Vagina (tissue), 2 donors: ENCODE data around the gene FTHL17. TPM values are rescaled to one million over a fixed set of nuclear protein-coding genes. Genes with fewer than 3 reads are reported as not detected.

Experiments used
- DNase-seq, 2 donors: peaks; one replicate each; pipeline ENCODE4 v3.0.0-alpha.2; 2017; ENCODE audit errors: extremely low spot score in 2 of 2
- H3K27ac ChIP-seq: fragments of 200-600 bp; sonication (generic); one replicate; pipeline ENCODE4 v1.5.1; 2019
- H3K27me3 ChIP-seq: fragments of 200-600 bp; sonication (generic); one replicate; pipeline ENCODE4 v1.5.1; 2019
- H3K36me3 ChIP-seq, 2 donors: fragments of 200-600 bp; sonication (generic); one replicate each; pipeline ENCODE4 v1.5.1; 2017 to 2019
- H3K4me1 ChIP-seq: fragments of 200-600 bp; sonication (generic); one replicate; pipeline ENCODE4 v1.5.1; 2019
- H3K4me3 ChIP-seq, 2 donors: fragments of 200-600 bp; sonication (generic); 1 replicate in 1 of 2; 2 replicates in 1 of 2; pipeline ENCODE4 v1.5.1; 2016 to 2019
- H3K9me3 ChIP-seq: fragments of 200-600 bp; sonication (generic); one replicate; pipeline ENCODE4 v1.5.1; 2019
- POLR2A ChIP-seq, 2 donors: fragments of 450-650 bp; IDR thresholded peaks; one replicate each; pipeline ENCODE4 v1.6.1; 2017; ENCODE audit warnings: antibody characterized with exemption in 2 of 2, mild to moderate bottlenecking in 2 of 2, moderate library complexity in 2 of 2
- POLR2AphosphoS5 ChIP-seq, 2 donors: sonication (generic); formaldehyde crosslinking; IDR thresholded peaks; one replicate each; pipeline ENCODE4 v1.9.0; 2017; ENCODE audit warnings: antibody characterized with exemption in 2 of 2, mild to moderate bottlenecking in 2 of 2, low read depth in 1 of 2; ENCODE audit not compliant: insufficient read depth in 1 of 2
- intact Hi-C: fragments of 100-400 bp; cut with DNase I; formaldehyde crosslinking; loops from one replicate; pipeline ENCODE4 v1.15.1; 2023
- total RNA-seq: library from RNA; depleted of rRNA; stranded (reverse); fragments of >200 nt; gene quantifications from one replicate; pipeline ENCODE4 v1.2.3, GENCODE V29; 2016
- TF ChIP-seq, protein P1 (sequence below), 3 experiments: fragments of 450-650 bp in 2 of 3; fragments of 200-600 bp in 1 of 3; sonication (generic) in 1 of 3; IDR thresholded peaks; one replicate each; pipeline ENCODE4 v1.5.1; 2017 to 2019; ENCODE audit warnings: antibody characterized with exemption in 3 of 3, mild to moderate bottlenecking in 2 of 3, moderate library complexity in 2 of 3

Gene FTHL17
- not detected for total RNA-seq

DNA sequence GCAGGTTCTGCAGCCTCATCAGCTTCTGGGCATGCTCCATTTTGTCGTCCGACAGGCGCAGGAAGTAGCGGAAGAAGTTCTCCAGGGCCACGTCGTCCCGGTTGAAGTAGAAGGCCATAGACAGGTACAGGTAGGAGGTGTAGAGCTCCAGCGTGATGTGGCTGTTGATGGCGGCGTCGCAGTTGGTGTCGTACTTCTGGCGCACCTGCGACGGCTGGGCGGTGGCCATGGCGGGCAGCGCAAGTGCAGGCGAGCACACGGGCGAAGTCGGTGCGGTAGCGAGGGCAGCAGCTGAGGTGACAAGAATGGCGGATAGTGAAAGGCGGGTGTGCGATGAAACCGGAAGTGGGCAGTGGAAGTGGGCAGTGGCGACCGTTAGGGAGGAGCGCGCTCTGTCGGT, at the start of gene FTHL17:
Gene FTHL17 (minus strand): TSS at position 317 of the 400 bp plus-strand sequence. CDS start 88 bp downstream, at position 229.
- Histone ChIP-seq H3K27me3 (no peaks in the 10 kb centered on the region), H3K27ac (no peak within 1 kb of the TSS), H3K4me1 (no peaks in the 10 kb centered on the region), H3K4me3 (no peak within 1 kb of the TSS), H3K36me3 (no peaks in the 10 kb centered on the region), H3K9me3 (no peaks in the 10 kb centered on the region)
- no peak for DNase-seq
- intact Hi-C loops: no loop called here
- TF ChIP-seq POLR2AphosphoS5 (IDR thresholded peaks at IDR 0.05; ENCODE audit: insufficient read depth in 1 of 2, low read depth in 1 of 2) (no peak), POLR2A (IDR thresholded peaks at IDR 0.05) (no peak)
- TF ChIP-seq, protein P1, sequence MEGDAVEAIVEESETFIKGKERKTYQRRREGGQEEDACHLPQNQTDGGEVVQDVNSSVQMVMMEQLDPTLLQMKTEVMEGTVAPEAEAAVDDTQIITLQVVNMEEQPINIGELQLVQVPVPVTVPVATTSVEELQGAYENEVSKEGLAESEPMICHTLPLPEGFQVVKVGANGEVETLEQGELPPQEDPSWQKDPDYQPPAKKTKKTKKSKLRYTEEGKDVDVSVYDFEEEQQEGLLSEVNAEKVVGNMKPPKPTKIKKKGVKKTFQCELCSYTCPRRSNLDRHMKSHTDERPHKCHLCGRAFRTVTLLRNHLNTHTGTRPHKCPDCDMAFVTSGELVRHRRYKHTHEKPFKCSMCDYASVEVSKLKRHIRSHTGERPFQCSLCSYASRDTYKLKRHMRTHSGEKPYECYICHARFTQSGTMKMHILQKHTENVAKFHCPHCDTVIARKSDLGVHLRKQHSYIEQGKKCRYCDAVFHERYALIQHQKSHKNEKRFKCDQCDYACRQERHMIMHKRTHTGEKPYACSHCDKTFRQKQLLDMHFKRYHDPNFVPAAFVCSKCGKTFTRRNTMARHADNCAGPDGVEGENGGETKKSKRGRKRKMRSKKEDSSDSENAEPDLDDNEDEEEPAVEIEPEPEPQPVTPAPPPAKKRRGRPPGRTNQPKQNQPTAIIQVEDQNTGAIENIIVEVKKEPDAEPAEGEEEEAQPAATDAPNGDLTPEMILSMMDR (IDR thresholded peaks at IDR 0.05): no peak

DNA sequence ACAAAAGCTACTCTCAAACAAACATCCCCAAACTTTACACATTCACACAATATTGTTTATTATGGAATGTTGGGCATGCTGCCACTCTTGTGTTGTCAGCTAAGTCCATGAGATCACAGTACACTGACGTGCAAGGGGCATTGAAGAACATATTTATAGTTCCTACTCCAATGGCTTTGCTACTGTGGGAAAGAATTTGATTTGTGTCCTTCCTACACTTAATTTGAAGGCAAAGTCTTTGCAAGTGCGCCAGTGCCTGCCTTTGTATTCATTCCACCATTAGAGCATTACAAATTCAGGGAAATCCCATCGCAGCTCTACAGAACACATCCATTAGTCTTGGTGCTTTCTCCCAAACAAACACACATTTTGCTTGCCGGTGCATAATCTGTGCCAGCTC, 45.4 kb upstream of the FTHL17 start:
- no peak for TF ChIP-seq POLR2AphosphoS5 (IDR thresholded peaks at IDR 0.05; ENCODE audit: insufficient read depth in 1 of 2, low read depth in 1 of 2)
- TF ChIP-seq POLR2A (IDR thresholded peaks at IDR 0.05): no peak
- TF ChIP-seq, protein P1 (IDR thresholded peaks at IDR 0.05): no peak
- no peaks in the 10 kb centered on the region for H3K27me3 ChIP-seq
- intact Hi-C loops: no loop called here
- H3K4me1 ChIP-seq: no peaks in the 10 kb centered on the region
- H3K36me3 ChIP-seq: no peaks in the 10 kb centered on the region
- no peak for DNase-seq
- no peaks in the 10 kb centered on the region for H3K9me3 ChIP-seq
- no peak overlapping the region for H3K4me3 ChIP-seq
- no peak overlapping the region for H3K27ac ChIP-seq

DNA sequence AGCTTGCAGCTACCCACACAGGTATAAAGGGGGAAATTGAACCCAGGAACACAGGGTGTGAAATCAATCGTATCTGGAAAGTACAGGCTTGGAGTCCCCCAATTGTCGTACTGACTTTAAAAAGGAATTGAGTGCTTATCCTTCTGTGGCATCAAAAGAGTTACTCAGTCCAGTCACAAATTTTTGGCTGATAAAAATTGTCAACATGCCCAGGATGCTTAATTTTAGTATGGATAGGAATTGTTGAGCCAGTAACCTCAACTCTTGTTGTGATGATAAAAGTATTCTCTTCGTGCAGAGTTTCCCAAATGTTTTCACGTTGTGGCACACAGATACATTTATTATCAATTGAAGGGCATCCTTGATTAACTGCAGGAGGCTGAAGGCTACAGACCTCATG, 43.6 kb upstream of the FTHL17 start:
- DNase-seq: no peak
- Histone ChIP-seq H3K4me3 (no peak overlapping the region), H3K27ac (no peak overlapping the region), H3K4me1 (no peaks in the 10 kb centered on the region), H3K27me3 (no peaks in the 10 kb centered on the region), H3K9me3 (no peaks in the 10 kb centered on the region), H3K36me3 (no peaks in the 10 kb centered on the region)
- intact Hi-C loops: no loop called here
- no peak for TF ChIP-seq POLR2AphosphoS5 (IDR thresholded peaks at IDR 0.05; ENCODE audit: insufficient read depth in 1 of 2, low read depth in 1 of 2)
- TF ChIP-seq, protein P1 (IDR thresholded peaks at IDR 0.05): no peak
- TF ChIP-seq POLR2A (IDR thresholded peaks at IDR 0.05): no peak

DNA sequence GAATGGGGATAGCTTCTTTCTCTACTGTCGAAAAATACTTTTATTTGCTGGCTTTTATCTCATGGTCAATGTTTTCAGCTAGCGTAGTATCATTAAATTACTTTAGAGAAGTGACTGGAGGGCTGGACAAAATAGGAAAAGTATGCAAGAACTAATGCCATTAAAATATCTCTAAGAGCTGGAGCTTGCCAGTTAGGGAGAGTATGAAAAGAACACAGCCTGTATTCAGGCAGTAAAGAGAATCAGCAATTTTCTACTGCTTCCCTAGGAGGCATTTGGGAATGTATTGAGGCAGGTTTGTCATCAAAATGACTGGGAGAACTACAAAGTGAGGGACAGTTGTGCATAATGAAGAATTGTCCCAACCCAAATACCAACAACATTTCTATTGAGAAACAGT, 43.0 kb upstream of the FTHL17 start:
- TF ChIP-seq, protein P1 (IDR thresholded peaks at IDR 0.05): no peak
- TF ChIP-seq POLR2AphosphoS5 (IDR thresholded peaks at IDR 0.05; ENCODE audit: insufficient read depth in 1 of 2, low read depth in 1 of 2): no peak
- no peak for TF ChIP-seq POLR2A (IDR thresholded peaks at IDR 0.05)
- Histone ChIP-seq H3K4me1 (no peaks in the 10 kb centered on the region), H3K27me3 (no peaks in the 10 kb centered on the region), H3K36me3 (no peaks in the 10 kb centered on the region), H3K4me3 (no peak overlapping the region), H3K9me3 (no peaks in the 10 kb centered on the region), H3K27ac (no peak overlapping the region)
- no peak for DNase-seq
- intact Hi-C loops: no loop called here

DNA sequence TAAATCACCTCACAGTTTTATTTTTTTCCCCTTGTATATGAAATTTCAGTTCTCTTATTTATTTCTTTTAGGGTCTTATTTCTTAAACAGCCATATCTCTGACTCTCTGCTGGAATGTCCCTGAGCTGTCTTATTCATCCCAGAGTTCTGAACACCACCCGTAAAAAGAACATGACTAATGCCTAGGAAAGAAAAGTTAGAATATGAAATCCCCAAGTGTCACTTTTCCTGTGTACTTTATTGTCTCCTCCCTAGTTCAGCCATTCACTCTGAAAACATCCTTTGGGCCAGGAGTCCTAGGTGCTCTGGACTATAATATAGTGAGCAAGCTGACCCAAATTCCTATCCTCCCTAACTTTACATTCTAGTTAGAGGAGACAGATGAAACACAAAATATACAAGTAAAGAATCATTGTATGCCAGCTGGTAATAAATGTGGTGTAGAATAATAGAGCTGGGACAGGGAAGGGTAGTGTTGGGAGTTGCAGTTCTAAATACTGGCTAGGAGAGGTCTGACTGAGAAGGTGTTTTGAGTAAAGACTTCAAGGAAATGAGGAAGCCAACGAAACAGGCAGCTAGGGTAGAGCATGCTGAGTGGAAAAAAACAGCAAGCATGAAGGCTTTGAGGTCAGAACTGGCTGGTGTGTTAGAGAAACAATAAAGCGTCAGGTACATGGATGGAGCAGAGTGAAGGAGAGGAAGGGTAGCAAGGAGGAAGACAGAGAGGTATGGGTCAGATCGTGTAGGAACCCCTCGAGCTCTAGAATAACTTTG, 40.6 kb upstream of the FTHL17 start:
- no peaks in the 10 kb centered on the region for H3K4me1 ChIP-seq
- H3K4me3 ChIP-seq: no peak overlapping the region
- no peak for DNase-seq
- H3K27me3 ChIP-seq: no peaks in the 10 kb centered on the region
- no peak overlapping the region for H3K27ac ChIP-seq
- H3K36me3 ChIP-seq: no peaks in the 10 kb centered on the region
- intact Hi-C loops: no loop called here
- H3K9me3 ChIP-seq: no peaks in the 10 kb centered on the region
- TF ChIP-seq, protein P1 (IDR thresholded peaks at IDR 0.05): no peak
- TF ChIP-seq POLR2AphosphoS5 (IDR thresholded peaks at IDR 0.05; ENCODE audit: insufficient read depth in 1 of 2, low read depth in 1 of 2) (no peak), POLR2A (IDR thresholded peaks at IDR 0.05) (no peak)
